Glomerular endothelial cell (primary cell): ENCODE measurements around the gene HYCC1. TPM values are rescaled to one million over a fixed set of nuclear protein-coding genes. Genes with fewer than 3 reads are reported as not detected.
"Not testable (repeated sequence)": the region's sequence is repeated elsewhere in the genome, so short reads cannot be mapped to it uniquely, and the experiment has no call there.

Experiments
- DNase-seq: peaks from one replicate; pipeline ENCODE4 v3.0.0-alpha.2; 2011; ENCODE audit warnings: low read depth, low spot score; ENCODE audit errors: extremely low read depth
- total RNA-seq: library from RNA; depleted of rRNA; stranded (reverse); fragments of >200 nt; gene quantifications from 2 replicates; pipeline ENCODE4 v1.2.3, GENCODE V29; 2015

The HYCC1 gene
- total RNA-seq, 1 donor from 2014 or later = 68.2 TPM

DNA sequence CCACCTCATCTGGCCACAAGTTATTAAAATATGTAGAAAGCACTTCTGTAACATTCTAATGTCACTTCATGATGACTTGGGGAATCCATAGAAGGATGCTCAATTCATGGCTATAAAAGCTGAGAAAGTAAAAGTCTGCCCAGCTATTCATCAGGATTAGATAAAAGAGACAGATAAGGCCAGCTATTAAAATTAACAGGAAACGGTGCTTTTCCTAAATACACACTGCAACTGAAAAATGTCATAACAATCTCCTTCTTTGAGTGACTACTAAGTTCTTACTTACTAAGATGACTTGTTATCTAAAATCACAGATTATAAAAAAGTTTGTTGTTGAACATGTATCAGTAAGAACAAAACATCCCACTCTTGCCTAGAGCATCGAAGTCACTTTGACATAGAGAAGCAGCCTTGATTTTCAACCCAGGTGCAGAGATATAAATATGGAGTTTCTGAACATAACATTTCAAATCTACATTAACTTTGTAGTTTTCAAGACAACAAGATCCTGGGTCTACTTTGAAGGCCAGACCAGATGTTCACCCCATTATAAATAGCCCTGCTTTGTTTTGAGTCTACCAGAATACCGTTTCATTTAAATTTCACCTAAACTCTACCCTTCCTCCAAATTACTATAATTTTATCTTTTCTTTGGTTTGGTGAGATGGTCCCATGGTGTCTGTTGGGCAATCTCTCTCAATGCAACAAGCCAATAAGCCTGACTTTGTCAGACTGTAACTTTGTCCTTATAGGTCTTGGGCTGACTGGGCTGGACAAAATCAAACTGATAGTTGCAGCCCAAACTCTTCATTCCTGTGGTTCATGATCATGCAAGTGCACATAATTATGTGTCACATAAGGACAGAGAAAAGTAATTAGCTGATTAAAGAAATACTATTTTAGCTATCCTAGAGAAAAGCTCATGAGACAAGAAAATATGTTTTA is 24.0 kb downstream of the HYCC1 start:
- DNase-seq = no peak

DNA sequence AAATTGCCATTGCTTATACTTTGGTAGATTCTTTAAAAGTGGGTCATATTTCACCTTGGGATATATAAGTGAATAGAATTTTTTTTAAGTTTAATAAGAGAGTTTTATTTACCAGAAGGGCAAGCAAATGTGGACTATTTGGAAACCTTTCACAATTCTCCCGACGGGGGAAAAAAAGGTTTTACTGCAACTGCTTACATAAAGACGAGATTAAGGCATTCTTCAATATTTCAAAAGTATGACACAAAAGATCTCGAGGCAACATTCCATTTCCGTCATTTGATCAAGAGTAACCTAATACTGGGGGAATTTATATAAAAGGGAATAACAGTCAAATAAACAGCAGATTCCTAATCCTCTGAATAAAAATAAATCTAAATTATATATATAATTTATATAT is 28.5 kb downstream of the HYCC1 start:
- no peak for DNase-seq

DNA sequence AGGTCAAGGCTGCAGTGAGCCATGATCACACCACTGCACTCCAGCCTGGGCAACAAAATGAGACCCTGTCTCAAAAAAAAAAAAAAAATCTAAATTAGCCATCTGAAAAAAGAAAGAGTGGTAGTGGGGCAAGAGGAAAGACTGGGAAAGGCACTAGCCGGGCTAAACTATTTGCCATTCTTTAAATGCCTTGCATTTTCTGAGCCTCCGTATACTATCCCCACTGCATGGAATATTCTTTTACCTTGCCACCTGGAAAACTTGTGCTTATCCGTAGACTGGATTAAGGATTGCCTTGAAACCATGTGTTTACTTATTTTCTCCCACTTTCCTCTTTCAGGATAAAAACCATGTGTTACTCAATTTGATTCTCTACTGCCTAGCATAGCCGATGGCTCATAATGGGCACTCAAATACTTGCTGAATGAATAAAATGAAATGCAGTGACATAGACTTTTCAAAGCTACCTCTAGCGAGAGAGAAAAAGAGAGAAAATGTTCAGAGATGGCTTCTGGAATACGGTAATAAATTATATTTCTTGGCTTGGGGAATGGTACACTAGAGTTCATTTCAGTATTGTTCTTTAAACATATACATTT is 30.6 kb downstream of the HYCC1 start:
- DNase-seq = no peak

DNA sequence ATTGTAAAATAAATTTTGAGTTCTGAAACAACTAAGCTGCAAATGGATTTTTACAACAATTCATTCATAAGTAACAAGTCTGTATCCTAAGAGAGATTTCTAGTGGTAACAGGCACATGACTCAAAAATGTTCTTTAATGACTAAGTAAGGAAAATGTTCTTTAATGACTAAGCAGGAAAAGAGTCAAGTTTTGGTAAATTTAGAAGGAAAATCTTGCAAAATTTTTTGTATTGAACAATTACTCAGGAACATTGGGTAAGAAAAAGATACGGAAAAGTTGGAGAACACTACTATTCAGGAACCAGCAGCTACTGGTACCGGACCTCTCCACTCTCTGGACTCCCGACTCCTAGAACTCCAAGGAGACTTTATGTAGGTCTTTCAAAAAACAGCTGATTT is 33.5 kb downstream of the HYCC1 start:
- peak; percentile 37 for DNase-seq

DNA sequence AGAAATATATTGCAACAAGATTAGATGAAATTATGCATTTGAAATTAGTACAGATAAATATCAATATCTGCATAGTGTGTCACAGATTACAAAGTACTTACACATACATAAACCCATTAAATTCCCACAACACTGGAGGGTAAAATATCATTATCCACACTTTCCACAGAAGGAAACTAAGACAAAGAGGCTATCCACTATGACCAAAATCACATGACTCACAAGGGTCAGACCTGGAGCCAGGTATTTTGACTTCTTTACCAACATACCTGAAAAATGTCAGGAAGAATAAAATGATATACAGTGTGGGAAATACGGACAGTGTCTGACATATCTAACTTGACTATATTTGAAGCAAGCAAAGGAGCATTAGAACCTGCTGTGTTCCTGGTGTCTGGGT is 34.1 kb downstream of the HYCC1 start:
- DNase-seq = no peak

DNA sequence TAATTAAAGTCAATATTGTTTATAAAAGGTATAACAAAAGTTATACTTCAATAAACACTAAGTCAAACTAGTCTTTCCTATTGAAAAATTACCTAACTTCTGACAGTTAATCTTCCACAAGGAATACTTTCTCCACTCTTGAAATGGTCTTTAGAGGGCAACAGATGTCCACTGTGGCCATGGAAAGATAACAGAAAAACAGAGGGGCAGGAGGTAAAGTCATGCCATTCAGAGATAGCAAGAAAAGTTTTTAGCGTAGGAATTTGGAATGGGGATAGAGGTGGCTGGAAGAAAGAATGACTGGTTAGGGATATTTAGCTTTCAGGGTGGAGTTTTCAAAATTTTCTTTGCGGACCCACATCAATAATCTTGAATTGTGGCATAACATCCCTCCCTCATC is 34.7 kb downstream of the HYCC1 start:
- DNase-seq = no peak

DNA sequence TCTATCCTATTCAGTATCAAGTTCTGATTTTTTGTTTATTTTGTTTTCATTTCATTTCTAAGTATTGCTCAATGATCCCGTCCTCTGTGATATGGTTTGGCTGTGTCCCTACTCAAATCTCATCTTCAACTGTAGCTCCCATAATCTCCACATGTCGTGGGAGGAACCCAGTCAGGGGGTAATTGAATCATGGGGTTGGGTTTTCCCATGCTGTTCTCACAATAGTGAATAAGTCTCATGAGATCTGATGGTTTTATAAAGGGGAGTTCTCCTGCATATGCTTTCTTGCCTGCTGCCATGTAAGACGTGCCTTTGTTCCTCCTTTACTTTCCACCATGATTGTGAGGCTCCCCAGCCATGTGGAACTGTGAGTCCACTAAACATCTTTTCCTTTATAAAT is 39.3 kb downstream of the HYCC1 start:
- not testable (repeated sequence) for DNase-seq

DNA sequence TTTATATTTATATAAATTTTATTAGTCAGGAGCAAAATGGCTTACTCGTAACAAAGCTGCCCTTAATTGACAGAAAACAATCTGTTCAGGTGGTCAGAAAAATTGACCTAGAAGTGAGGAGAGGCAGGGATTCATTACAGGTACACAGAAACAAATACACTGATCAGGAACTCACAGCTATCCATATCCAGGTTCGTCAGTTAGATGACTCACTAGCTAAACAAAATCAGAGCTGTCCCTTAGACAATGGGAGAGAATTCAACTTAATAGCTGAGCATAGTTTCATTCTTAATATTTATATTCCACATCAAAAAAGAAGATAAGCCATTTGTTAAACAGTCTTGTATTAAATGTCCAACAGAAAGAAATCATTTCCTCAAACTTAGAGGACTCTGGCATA is 41.7 kb downstream of the HYCC1 start:
- no peak for DNase-seq

DNA sequence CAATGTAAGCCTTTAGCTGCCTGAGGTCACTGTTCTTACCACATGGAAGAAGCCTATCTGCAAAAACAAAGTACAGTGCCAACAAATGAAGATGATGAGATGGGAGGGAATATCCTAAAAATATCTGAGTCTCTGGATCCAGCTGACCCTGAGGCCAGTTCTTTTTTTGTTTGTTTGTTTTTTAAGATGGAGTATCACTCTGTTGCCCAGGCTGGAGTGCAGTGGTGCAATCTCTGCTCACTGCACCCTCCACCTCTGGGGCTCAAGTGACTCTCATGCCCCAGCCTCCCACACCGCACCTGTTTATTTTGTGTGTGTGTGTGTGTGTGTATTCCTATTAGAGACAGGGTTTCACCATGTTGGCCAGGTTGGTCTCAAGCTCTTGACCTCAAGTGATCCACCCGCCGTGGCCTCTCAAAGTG is 44.9 kb downstream of the HYCC1 start:
- DNase-seq = no peak

Other genes starting within 250 kb of the HYCC1 start
- gene TOMM7, start 191.3 kb downstream of the HYCC1 start, total RNA-seq = 82.3 and 104 TPM in 2 replicates
- gene KLHL7, start 91.7 kb upstream of the HYCC1 start, total RNA-seq = 26.7 and 32.0 TPM in 2 replicates
- 25.9 and 34.4 TPM in 2 replicates for gene NUP42, start 167.9 kb upstream of the HYCC1 start, total RNA-seq
- gene GPNMB, start 232.6 kb upstream of the HYCC1 start, total RNA-seq = 1.6 and 3.3 TPM in 2 replicates